ENCODE data around the gene SPNS2.

SPNS2 gene

DNA sequence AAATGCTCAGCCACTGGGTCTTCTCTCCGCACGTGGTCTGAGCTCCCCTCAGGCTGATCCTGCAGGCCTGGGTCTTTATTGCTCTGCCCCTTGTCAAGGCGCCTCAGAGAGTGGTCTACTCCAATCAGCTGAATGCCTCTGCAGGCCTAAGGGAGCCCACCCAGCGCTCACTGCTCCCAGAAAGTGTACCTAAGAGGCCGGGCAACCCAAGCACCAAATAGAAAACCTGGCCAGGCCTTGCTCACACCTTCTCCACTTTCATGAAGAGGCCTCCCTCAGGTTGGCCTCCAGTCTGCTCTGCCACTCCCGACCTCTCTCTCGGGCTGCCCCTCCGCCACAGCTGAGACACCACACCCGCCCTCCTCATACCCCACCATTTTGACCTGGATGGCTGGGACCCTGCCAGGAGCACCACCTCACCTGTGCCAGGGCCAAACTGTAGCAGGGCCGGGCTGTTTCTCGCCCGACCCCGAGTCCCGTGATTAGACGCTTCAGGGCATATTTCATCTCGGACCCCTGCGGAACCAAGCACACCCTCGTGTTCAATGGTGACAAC lies 55.8 kb downstream of the SPNS2 start:
- no peak for DNase-seq

DNA sequence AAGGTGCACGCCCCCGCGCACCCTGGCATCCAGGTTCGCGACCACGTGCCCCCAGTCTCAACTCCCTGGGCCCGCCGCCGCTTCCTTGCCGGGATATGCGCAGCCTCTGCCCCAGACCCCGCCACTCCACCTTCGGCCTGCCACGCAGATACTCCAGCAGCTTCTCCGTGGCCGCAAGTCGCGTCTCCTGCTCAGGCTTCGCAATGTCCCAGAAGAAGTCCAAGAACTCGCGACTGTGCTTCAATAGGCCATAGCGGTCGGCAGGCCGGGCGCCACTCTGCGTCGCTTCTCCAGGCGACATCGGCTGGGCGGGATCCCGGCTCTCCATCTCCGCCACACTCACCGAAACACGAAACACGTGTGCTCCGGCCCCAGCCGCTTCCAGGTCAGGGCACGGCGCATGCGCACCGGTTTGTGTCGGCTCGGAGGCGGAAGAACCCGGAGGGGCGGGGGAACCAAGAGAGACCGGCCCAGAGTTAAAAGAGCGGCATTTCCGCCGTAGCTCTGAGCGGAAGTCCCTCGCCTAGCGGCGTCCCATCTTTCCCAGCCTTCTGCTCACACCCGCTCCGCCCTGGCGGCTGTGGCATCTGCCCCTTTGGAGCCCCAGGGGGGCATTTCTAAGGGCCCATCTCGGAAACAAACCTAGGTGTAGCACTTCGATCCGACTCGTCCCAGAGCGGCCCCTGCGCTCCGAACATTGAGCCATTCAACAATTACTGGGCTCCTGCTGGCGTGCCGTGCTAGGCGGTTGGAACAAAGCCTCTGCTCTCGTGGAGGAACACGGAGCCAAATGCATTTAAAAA lies 56.5 kb downstream of the SPNS2 start, which contains the start of gene MYBBP1A:
MYBBP1A (minus strand) TSS at position 388 of the 803 bp plus-strand sequence; CDS start at position 328, 60 bp downstream.
- peak; percentile 98 for DNase-seq

DNA sequence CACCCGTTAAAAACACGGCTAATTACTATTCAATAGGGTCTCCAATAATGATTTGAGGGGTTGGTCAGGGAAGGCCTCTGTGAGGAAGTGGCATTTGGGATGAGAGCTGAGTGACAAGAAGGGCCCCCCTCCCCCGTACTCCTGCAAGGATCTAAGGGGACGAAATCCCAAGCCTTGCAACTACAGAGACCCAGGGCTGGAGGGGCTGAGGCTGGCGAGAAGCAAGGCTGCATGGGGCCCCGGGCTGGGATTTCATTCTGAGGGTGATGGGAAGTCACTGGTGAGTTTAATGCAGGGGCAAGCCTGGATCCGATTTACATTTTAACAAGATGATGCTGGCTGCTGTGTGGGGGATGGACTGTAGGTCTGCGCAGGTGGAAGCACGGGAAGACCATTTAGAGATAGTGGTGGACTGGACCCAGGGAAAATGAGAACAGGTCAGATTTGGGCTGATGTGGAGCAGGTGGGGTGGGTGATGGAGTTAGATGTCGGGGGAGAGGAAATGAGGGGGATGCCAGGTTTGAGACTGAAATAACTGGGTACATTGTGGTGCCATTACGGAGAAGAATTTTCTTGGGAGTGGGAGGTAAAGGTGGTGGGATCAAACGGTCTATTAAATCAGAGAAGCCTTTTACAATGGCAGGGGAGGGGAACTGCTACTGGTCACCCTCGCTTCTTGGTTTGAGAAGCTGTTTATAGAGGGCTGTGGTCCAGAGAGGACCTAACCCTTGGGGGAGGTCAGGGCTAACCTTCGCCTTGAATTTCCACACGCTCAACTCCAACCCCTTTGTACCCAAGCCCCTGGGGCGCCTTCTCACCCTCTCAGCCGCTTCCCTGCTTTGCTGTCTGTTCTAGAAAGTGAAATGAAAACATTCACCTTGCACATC lies 57.4 kb downstream of the SPNS2 start:
- DNase-seq, result no peak

DNA sequence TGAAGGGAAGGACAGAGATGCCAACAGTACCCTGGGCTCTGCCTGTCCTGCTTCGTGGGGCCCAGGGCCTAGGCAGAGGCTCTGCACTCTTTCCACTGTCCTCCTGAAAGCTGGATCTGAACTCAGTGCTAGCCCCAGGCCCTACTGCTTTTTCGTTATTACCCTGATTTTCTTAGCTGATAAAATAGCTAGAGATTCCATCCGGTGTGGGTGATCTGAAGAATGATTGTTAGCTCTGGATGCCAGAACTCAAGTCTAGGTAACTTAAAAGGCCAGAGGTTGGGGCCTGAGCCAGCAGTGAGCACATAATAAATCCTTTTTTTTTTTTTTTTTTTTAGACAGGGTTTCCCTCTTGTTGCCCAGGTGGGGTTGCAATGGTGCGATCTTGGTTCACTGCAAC lies 58.3 kb downstream of the SPNS2 start:
- DNase-seq, result no peak

DNA sequence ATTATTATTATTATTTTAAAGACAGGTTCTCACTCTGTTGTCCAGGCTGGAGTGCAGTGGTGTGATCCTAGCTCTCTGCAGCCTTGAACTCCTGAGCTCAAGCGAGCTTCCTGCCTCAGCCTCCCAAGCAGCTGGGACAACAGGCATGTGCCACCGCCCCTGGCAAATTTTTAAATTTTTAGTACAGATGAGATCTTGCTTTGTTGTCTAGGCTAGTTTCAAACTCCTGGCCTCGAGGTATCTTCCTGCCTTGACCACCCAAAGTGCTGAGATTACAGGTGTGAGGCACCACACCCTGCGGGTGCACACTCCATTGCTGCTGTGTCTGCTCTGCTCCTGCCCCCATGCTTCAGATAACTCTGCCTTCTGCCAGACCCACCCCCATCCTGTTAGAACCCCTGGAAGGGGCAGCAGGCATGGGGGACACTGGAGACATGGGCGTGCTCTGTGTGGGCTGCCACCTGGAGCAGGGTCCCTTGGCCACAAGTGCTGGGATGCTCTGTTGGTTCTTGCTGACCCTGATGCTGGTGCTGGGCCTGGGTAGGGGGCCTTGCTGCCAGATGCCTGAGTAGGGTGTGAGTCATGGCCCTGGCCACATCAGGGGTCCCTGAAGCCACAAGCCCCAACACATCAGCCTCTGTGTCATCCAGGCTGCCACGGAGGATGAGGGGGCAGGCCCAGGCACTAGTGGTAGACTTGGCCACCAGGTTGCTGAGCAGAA lies 59.1 kb downstream of the SPNS2 start:
- no peak for DNase-seq

DNA sequence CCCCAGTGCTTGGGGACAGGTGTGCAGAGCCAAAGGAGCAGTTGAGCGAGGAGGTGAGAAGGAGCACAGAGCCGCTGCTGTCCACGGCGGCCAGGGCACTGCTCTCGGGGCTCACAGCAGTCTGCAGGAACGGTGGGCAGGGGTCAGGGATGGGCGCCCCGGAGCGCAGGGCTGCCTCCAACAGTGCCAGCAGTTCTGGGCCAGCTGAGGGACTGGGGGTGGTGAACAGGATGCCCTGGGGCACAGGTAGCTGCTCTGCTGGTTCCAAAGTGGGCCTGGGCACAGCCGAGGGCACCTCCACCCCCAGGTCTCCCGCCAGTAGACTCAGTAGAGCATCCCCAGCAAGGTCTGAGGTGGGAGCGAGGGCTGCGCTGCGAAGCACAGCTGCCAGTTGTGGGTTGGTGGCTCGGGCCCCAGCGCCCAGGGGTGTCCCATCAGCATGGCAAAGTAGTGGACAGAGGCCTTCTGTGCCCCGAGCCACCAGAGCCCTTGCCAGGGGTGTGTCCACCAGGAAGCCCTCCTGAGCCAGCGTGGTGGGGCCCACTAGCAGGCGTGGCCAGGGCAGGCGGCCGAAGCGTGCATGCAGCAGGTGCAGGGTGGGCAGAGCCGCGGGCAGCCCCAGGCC lies 59.8 kb downstream of the SPNS2 start:
- DNase-seq, result no peak

- DNase-seq, result no peak
These were observed 60.6 kb downstream of the SPNS2 start for GRCh38 chr17:4559139-4559791.

DNA sequence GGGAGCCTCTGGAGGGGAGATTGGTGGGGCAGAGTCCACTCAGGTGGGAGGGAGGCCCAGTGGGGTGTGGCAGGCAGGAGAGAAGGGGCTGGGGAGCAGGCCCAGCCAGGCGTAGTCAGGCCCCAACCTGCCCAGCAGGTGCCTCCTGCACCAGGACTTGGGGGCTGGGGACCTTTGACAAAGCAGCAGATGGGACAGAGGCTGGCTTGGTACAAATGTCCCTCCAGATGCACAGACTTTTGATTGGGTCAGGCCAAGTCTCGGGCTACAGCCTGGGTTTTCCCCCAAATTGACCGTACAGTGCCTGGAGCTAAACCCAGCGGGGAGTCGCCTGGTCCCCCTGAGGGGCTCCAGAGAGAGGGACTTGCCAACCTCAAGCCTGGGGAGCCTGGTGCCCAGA lies 61.3 kb downstream of the SPNS2 start:
- DNase-seq, result no peak

- DNase-seq, result no peak
These were observed 61.7 kb downstream of the SPNS2 start, which contains the start of gene GGT6 for GRCh38 chr17:4560421-4560820. Gene GGT6, minus strand, starts transcription at chr17:4560577. Its CDS starts 56 bp downstream, at chr17:4560521.

DNA sequence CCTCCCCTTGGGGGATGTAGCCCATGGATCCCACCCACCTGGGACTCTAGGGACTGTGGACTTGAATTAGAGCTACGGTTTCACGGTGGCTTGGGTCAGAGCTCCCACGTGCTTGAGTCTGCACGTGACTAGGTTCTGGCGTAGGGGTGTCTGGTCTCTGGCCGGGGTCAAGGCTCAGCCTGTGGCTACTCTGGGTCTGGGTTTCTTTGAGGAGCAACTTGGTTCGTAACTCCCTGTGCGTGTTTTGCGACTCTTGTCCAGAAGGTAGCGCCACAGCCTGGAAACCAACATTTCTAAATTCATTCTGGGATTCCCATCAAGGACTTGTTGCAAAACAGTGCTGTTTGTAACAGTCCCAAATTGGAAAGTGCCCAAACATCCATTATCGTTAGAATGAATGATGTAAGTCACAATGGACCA lies 62.2 kb downstream of the SPNS2 start:
- DNase-seq, result no peak

DNA sequence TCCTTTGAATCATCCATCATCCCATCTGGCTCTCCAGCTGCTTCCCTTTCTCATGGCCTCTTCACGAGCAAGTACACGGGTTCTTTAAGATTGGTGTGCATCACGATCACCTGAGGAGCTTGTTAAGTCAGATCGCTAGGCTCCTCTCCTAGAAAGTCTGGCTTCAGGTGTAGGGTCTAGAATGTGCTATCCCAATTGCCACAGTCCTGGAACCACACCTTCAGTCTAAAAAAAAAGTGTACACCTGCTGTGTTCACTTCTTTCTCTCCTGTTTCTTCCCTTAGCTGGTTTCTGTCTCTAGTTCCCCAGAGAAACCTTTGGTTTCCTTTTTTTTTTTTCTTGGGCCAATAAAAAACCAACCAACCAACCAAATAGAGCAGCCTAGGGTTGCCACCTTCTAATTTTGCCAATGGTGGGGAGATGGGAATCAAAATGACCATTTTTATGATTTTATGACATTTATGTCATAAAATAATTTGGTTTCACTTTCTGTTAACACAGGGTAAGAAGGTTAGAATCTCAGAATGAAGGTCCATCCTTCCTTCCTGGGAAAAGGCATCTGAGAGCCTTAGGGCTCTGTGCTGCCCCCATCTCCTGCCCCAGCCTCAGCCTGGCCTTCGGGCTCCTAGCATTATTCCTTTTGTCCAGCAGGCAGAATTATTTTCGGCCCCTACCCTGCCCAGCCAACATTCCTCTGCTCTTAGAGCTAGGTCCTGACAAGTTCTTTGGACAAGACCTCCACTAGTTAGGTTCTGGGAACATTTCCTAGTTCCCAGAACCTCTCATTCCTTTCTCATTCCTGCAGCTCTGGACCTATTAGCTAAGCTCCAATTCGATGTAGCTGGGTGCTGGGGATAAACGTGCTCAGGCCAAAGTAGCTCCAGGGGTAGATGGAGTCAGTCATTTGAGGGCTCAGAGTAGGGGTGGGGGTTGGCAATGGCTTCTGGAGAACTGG lies 63.6 kb downstream of the SPNS2 start:
- DNase-seq, result no peak

- peak; percentile 62 for DNase-seq
These were observed 66.8 kb downstream of the SPNS2 start for GRCh38 chr17:4565209-4566141.

DNA sequence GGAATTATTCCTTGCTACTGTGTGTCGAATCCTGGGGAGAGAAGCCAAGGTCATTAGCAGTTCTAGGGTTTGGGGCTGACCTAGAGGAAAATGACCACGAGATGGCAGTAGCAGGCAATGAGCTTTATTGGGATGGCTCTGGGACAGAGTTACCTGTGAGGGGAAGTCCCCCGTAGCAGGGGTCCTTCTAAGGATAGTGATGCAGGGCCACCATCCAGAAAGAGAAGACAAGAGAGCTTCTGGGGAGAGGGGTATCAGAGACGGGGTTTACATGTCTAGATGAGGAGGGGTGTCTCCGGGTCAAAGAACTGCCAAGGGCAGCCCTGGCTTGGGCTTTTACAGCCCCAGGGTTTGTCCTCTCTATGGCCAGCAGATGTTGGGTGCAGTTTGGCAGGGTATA lies 68.1 kb downstream of the SPNS2 start:
- DNase-seq, result peak; percentile 63

DNA sequence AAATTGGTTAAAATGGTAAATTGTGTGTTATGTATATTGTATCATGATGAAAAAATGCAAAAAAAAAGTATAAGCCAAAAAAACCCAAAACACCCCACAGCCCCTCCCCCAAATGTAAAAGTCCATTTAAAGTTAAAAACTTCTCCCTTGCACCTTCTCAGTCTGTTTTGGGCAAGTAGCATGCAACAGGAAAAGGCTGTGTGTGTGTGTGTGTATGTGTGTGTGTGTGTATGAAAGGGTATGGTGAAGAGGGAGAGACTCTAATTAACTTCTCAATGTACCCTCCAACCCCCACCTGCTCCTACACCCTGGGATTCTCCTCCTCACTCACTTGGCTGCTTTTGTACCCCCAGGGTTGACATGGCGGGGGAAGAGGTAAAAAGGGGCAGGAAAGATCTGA lies 70.9 kb downstream of the SPNS2 start:
- DNase-seq, result no peak

DNA sequence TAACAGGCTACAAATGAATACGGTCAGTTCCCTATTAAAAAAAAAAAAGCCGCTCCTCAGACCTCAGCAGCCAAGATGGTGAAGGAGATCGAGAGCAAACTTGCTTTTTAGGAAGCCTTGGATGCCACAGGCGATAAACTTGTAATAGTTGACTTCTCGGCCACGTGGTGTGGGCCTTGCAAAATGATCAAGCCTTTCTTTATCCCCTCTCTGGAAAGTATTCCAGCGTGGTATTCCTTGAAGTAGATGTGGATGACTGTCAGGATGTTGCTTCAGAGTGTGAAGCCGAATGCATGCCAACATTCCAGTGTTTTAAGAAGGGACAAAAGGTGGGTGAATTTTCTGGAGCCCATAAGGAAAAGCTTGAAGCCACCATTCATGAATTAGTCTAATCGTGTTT lies 73.5 kb downstream of the SPNS2 start:
- DNase-seq, result no peak

DNA sequence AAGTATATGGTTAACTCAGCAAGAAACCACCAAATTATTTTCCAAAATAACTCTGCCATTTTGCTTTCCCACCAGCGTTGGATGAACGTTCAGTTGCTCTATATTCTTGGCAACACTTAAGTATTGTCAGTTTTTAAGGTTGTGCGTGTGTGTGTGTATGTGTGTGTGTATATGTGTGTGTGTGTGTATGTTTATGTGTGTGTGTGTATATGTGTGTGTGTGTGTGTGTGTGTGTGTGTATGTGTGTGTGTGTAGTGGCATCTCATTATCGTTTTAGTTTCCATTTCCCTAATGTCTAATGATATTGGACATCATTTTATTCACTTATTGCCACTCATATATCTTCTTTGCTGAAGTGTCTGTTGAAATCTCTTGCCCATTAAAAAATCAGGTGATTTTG lies 74.4 kb downstream of the SPNS2 start:
- no peak for DNase-seq

DNA sequence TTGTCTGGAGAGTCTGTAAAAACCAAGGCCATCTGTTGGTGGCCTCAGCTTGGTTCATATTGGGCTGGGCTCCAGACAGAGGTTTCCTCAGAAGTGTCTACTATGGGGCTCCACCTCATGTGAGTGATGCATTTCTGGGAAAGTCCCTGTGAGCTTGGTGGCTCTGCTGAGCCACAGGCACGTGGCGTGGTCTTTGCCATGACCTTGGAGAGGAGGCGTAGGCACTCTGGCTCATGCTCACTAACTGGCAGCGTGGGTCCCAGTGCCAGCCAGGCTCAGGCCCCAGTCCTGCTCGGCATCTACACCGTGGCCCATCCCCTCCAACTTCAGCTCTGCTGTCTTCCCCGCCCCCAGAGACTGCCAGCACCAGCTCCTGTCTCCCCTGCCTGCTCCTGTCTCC lies 75.0 kb downstream of the SPNS2 start:
- DNase-seq, result peak; percentile 80

GRCh38 chr17:4574448-4575045 lies 75.9 kb downstream of the SPNS2 start:
- DNase-seq, result no peak

- DNase-seq, result no peak
These were observed 77.5 kb downstream of the SPNS2 start for GRCh38 chr17:4576161-4576558.

Measured in stimulated activated CD4-positive, alpha-beta T cell treated with anti-CD3 and anti-CD28 coated beads, Interleukin-4, amount 100 ng/mL, for 24 hours (primary cell).